Endothelial cell of umbilical vein (primary cell): Measurements from ENCODE around the gene FALEC. TPM values are rescaled to one million over a fixed set of nuclear protein-coding genes. Genes with fewer than 3 reads are reported as not detected.

Source experiments
- BruUV-seq: library from RNA; stranded (reverse); fragments of 400-500 nt; replicated peaks from 2 replicates; lab custom pipeline; 2021; lab: Mats Ljungman, UMichigan
- CTCF ChIA-PET: fragments of 300-600, 350-600 bp; sonication (Branson Sonifier 250); formaldehyde crosslinking; loops from one replicate; lab custom pipeline; 2021; ENCODE audit warnings: antibody characterized with exemption, inconsistent platforms; lab: Charles Lee
- POLR2A ChIA-PET: fragments of 300-600, 350-600 bp; sonication (Branson Sonifier 250); formaldehyde crosslinking; loops from one replicate; lab custom pipeline; 2021; ENCODE audit warnings: antibody characterized with exemption, inconsistent platforms; lab: Charles Lee
- DNase-seq: peaks from one replicate; pipeline ENCODE4 v3.0.0-alpha.2; 2011; ENCODE audit warnings: low read depth, low spot score
- FAIRE-seq: peaks from 2 replicates; lab custom pipeline; 2011; peaks lifted over from hg19 to GRCh38; lab: Jason Lieb, UNC
- H2AFZ ChIP-seq: 2 replicates; pipeline ENCODE4 v1.6.0; 2012; ENCODE audit warnings: low read depth, low read length, control low read depth, inconsistent platforms
- H3K27ac ChIP-seq: 2 replicates; pipeline ENCODE4 v1.5.1; 2011; ENCODE audit warnings: low read depth, mild to moderate bottlenecking, control low read depth, low read length, moderate library complexity; ENCODE audit not compliant: insufficient read depth
- H3K27me3 ChIP-seq, 2 experiments: 2 replicates each; pipeline versions ENCODE4 v1.6.0 to v1.6.1; 2011; ENCODE audit warnings: low read length in 2 of 2, mixed read lengths in 1 of 2; ENCODE audit not compliant: control insufficient read depth in 2 of 2, insufficient read depth in 2 of 2
- H3K36me3 ChIP-seq, 2 experiments: 2 replicates in 1 of 2; 3 replicates in 1 of 2; pipeline ENCODE4 v1.5.1; 2011; ENCODE audit warnings: low read length in 2 of 2, mild to moderate bottlenecking in 1 of 2, moderate library complexity in 1 of 2; ENCODE audit not compliant: control insufficient read depth in 2 of 2, insufficient read depth in 2 of 2; ENCODE audit errors: extremely low read depth in 1 of 2
- H3K4me1 ChIP-seq: 3 replicates; pipeline ENCODE4 v1.5.1; 2011; ENCODE audit warnings: mild to moderate bottlenecking, low read length; ENCODE audit not compliant: control insufficient read depth, insufficient read depth; ENCODE audit errors: extremely low read depth
- H3K4me2 ChIP-seq: 2 replicates; pipeline ENCODE4 v1.6.1; 2011; ENCODE audit warnings: low read length, control low read depth, mixed read lengths; ENCODE audit not compliant: insufficient read depth
- H3K4me3 ChIP-seq, 3 experiments: fragments of 200-600 bp in 1 of 3; sonication (generic), shearing (Covaris generic) in 1 of 3; replicated peaks in 1 of 3; 2 replicates each; pipeline ENCODE4 v1.5.1; 2011 to 2016; ENCODE audit warnings: control low read depth in 3 of 3, low read length in 3 of 3, mild to moderate bottlenecking in 2 of 3, inconsistent platforms in 1 of 3, low read depth in 1 of 3, moderate library complexity in 1 of 3; ENCODE audit not compliant: insufficient read depth in 1 of 3
- H3K79me2 ChIP-seq: 2 replicates; pipeline ENCODE4 v1.6.0; 2012; ENCODE audit warnings: low read length, inconsistent platforms; ENCODE audit not compliant: control insufficient read depth, insufficient read depth
- H3K9ac ChIP-seq: replicated peaks from 2 replicates; pipeline ENCODE3; 2011; ENCODE audit warnings: low read length, control low read depth; ENCODE audit not compliant: insufficient read depth; ENCODE audit errors: extremely low read depth
- H3K9me1 ChIP-seq: replicated peaks from 3 replicates; pipeline ENCODE4 v1.6.0; 2011; ENCODE audit warnings: mild to moderate bottlenecking, low read length; ENCODE audit not compliant: control insufficient read depth, insufficient read depth; ENCODE audit errors: extremely low read depth
- H3K9me3 ChIP-seq: replicated peaks from 2 replicates; pipeline ENCODE4 v1.5.1; 2012; ENCODE audit warnings: low read length, inconsistent platforms; ENCODE audit not compliant: control insufficient read depth, insufficient read depth
- H4K20me1 ChIP-seq: replicated peaks from 2 replicates; pipeline ENCODE3; 2011; ENCODE audit warnings: mild to moderate bottlenecking, low read length; ENCODE audit not compliant: control insufficient read depth, insufficient read depth; ENCODE audit errors: extremely low read depth
- EZH2 ChIP-seq: IDR thresholded peaks from 2 replicates; pipeline ENCODE4 v1.6.1; 2012; ENCODE audit warnings: borderline replicate concordance, low read depth, mild to moderate bottlenecking, moderate library complexity, low read length, inconsistent platforms; ENCODE audit not compliant: severe bottlenecking
- FOS ChIP-seq: IDR thresholded peaks from 2 replicates; pipeline ENCODE4 v1.6.1; 2011; ENCODE audit warnings: mild to moderate bottlenecking, low read length, moderate library complexity, borderline replicate concordance; ENCODE audit not compliant: insufficient read depth
- GATA2 ChIP-seq: IDR thresholded peaks from 2 replicates; pipeline ENCODE4 v1.7.0; 2011; ENCODE audit warnings: low read depth, mild to moderate bottlenecking, moderate library complexity, mixed read lengths, low read length; ENCODE audit not compliant: insufficient read length, insufficient read depth
- JUN ChIP-seq: IDR thresholded peaks from 2 replicates; pipeline ENCODE4 v1.6.1; 2011; ENCODE audit warnings: borderline replicate concordance, low read depth; ENCODE audit not compliant: insufficient read length, insufficient read depth
- MYC ChIP-seq: IDR thresholded peaks from one replicate; pipeline ENCODE4 v1.6.1; 2011; ENCODE audit warnings: mild to moderate bottlenecking, low read depth, low read length
- POLR2A ChIP-seq: IDR thresholded peaks from 2 replicates; pipeline ENCODE4 v1.6.1; 2012; ENCODE audit warnings: low read depth, mild to moderate bottlenecking, control low read depth, low read length
- POLR2AphosphoS5 ChIP-seq: IDR thresholded peaks from 2 replicates; pipeline ENCODE4 v1.6.1; 2012; ENCODE audit warnings: low read depth, mild to moderate bottlenecking, control low read depth, low read length, moderate library complexity; ENCODE audit not compliant: insufficient read depth
- dilution Hi-C: fragments of 300-500 bp; cut with MboI; formaldehyde crosslinking; loops from one replicate; pipeline ENCODE4 v1.15.0; 2019; ENCODE audit warnings: low sequenced_read_pairs; ENCODE audit not compliant: extremely low pct_ligation_motif_present
- intact Hi-C: fragments of 100-400 bp; cut with micrococcal nuclease; formaldehyde crosslinking; loops from one replicate; pipeline ENCODE4 v1.10.0; 2022
- polyA plus RNA-seq, 4 experiments: library from polyadenylated mRNA; depleted of rRNA in 3 of 4; stranded (reverse) in 3 of 4; unstranded in 1 of 4; fragments of >200 nt; gene quantifications; 2 replicates each; pipeline versions ENCODE4 v1.2.1 to v1.2.3, GENCODE V29; 2011 to 2012; ENCODE audit warnings: missing spikeins in 1 of 4
- total RNA-seq: library from RNA; stranded (reverse); gene quantifications from 2 replicates; pipeline ENCODE4 v1.2.3, GENCODE V29; 2021
- TF ChIP-seq, protein P1 (sequence below), 2 donors: IDR thresholded peaks; 1 replicate in 1 of 2; 2 replicates in 1 of 2; pipeline ENCODE4 v1.5.1; 2011; ENCODE audit warnings: low read length in 2 of 2, mild to moderate bottlenecking in 2 of 2, moderate library complexity in 2 of 2, control low read depth in 1 of 2, inconsistent platforms in 1 of 2, low read depth in 1 of 2; ENCODE audit not compliant: insufficient read depth in 1 of 2; ENCODE audit errors: extremely low read depth in 1 of 2
- TF ChIP-seq, protein P2 (sequence below): IDR thresholded peaks from 2 replicates; pipeline ENCODE4 v1.6.1; 2011; ENCODE audit not compliant: insufficient read depth, insufficient read length

FALEC gene
- total and polyA plus RNA-seq, 2 donors (not counting 3 experiments of a cell fraction or from before 2014, with no cell fraction given) = not detected

DNA sequence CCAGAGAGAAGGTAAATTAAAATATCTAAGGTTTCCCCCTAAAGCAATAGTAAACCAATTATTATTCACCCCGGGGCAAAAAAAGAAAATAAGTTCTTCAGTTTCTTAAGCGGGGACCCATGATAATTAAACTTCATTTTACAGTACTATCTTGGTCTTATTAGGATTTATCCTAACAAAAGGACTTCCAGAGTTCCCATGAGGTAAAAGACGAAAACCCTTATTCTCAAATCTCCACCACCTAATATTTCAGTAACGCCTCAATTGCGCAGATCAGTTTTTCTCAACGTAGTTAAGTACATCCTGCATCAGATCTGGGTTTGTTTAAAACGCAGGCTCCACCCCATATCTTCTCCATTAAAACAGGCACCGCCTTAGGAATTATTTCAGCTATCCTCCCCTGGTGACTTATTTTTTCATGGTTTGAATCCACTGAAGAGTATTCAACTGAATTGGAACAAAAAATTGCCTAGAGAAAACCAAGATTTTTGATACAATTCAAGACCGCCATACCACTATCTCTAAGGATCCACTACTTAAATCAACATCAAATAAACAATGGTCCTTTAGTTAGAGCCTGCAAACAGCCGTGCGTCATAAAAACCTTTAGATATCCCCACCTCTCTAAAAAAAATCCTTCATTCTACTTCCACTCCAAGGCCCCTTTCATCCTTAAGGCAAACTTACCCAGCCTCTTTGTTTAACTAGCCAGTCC, 62.2 kb downstream of the FALEC start:
- TF ChIP-seq POLR2A (no peak), GATA2 (no peak), POLR2AphosphoS5 (no peak), EZH2 (no peak), FOS (no peak), MYC (no peak), JUN (no peak)
- TF ChIP-seq, protein P1, sequence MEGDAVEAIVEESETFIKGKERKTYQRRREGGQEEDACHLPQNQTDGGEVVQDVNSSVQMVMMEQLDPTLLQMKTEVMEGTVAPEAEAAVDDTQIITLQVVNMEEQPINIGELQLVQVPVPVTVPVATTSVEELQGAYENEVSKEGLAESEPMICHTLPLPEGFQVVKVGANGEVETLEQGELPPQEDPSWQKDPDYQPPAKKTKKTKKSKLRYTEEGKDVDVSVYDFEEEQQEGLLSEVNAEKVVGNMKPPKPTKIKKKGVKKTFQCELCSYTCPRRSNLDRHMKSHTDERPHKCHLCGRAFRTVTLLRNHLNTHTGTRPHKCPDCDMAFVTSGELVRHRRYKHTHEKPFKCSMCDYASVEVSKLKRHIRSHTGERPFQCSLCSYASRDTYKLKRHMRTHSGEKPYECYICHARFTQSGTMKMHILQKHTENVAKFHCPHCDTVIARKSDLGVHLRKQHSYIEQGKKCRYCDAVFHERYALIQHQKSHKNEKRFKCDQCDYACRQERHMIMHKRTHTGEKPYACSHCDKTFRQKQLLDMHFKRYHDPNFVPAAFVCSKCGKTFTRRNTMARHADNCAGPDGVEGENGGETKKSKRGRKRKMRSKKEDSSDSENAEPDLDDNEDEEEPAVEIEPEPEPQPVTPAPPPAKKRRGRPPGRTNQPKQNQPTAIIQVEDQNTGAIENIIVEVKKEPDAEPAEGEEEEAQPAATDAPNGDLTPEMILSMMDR (IDR thresholded peaks at IDR 0.05; ENCODE audit: extremely low read depth in 1 of 2, insufficient read depth in 1 of 2, low read depth in 1 of 2, low read length in 2 of 2) = no peak
- TF ChIP-seq, protein P2, sequence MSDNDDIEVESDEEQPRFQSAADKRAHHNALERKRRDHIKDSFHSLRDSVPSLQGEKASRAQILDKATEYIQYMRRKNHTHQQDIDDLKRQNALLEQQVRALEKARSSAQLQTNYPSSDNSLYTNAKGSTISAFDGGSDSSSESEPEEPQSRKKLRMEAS = no peak
- Histone ChIP-seq H3K4me2 (peak overlapping the region; percentile 87), H3K27me3 (no peaks in the 10 kb centered on the region), H3K4me1 (peaks cover 32% of the 10 kb centered on the region), H3K9ac (peak overlapping the region; percentile 97), H3K27ac (peak overlapping the region; percentile 94), H3K4me3 (peak overlapping the region; percentile 91 to 99 (median 92)), H3K36me3 (peaks cover 15 to 39% of the 10 kb centered on the region in 2 experiments), H4K20me1 (peaks cover 36% of the 10 kb centered on the region), H3K79me2 (peaks cover 70% of the 10 kb centered on the region), H3K9me3 (no peaks in the 10 kb centered on the region), H3K9me1 (no peaks in the 10 kb centered on the region), H2AFZ (no peak overlapping the region)
- ChIA-PET POLR2A (interaction anchor here (0.8 to 3.0 kb wide), 8 partner anchors 9 to 51 kb away, joined by 3 to 43 read pairs (median 23); partner anchors contain the start of gene ENSA), CTCF (interaction anchor here (1.1 to 13.4 kb wide), 5 partner anchors 9 to 236 kb away, joined by 3 to 184 read pairs (median 10); no protein-coding TSS in a partner anchor)
- dilution Hi-C loops = loop anchor here (10.0 kb wide), 1 partner anchor 87 kb away; no protein-coding TSS in a partner anchor
- intact Hi-C loops = loop anchor here (2.0 to 5.0 kb wide), 2 partner anchors 51 to 235 kb away; partner anchors contain the start of gene ENSA
- BruUV-seq = no TSS peak
- DNase-seq (no peak), FAIRE-seq (no peak)
